GM21528 (cell line): Measurements from ENCODE around the gene ZNF512B.

Experiments used
- ATAC-seq: cut with Tn5 transposase; IDR thresholded peaks from one replicate; pipeline ENCODE4 v1.9.1; 2021; ENCODE audit warnings: mild to moderate bottlenecking, moderate library complexity; ENCODE audit not compliant: unreplicated experiment, low FRiP score

ZNF512B gene

DNA sequence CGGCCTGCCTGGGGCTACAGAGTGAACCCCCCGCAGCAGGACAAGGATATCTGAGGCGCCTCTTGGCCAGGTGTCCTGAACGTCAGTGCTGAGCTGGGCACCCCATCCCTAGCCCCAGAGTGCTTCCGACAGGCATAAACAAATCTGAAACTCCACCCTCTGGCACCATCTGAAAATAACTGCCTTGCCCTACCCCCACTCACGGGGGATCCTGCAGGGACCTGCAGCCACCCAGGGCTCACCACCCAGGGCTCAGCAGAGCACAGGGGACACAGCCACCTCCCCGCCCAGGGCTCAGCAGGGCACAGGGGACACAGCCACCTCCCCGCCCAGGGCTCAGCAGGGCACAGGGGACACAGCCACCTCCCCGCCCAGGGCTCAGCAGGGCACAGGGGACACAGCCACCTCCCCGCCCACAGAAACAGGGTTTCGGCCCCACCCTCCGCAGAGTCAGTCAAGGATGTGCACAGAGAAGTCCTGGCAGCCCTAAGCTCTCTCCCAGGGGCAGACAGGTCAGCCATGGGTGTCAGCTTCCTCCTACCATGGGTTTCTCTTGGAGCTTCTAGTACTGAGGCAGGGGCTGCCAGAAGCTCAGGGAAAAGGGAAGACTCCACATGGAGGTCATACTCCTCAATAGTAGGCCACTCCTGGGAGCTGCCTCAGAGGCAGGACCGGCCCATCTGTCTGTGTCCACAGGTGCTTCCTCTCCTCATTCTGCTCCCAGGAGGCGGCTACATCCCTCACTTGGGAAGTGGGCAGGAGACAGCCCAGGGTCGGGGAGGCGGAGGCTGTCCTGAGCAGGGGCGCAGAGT, 18.1 kb downstream of the ZNF512B start:
- ATAC-seq = no peak

DNA sequence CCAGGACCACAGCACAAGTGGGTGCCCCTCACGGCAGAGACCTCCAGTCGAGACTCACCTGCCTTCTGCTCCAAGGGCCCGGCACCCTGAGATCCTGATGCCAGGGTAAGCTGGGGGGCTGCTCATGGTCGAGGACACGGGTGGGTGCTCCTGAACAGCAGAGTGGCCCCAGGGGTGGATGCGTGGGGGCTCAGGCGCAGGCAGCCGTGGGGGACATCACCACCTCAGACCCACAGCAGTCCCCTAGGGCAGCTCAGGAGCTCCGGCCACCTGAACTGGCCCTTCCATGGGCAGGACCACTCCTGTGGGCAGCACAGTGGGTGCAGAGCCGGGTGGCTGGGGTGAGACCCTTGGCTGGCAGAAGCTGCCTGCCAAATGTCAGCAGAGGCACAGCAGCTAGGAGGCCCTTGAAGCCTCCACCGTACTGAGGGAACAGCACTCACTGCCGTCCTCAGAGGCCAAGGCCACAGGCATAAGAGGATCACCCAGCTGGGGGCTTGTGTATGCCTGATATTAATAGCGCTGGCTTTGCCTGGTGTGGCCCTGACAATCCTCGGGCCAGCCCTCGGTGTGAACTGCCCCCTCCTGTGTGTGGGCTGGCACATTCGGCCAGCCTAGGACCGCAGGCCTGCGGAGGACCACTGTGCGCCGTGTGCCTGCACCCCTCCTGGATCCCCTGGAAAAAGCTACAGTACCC, 18.9 kb downstream of the ZNF512B start:
- no peak for ATAC-seq

DNA sequence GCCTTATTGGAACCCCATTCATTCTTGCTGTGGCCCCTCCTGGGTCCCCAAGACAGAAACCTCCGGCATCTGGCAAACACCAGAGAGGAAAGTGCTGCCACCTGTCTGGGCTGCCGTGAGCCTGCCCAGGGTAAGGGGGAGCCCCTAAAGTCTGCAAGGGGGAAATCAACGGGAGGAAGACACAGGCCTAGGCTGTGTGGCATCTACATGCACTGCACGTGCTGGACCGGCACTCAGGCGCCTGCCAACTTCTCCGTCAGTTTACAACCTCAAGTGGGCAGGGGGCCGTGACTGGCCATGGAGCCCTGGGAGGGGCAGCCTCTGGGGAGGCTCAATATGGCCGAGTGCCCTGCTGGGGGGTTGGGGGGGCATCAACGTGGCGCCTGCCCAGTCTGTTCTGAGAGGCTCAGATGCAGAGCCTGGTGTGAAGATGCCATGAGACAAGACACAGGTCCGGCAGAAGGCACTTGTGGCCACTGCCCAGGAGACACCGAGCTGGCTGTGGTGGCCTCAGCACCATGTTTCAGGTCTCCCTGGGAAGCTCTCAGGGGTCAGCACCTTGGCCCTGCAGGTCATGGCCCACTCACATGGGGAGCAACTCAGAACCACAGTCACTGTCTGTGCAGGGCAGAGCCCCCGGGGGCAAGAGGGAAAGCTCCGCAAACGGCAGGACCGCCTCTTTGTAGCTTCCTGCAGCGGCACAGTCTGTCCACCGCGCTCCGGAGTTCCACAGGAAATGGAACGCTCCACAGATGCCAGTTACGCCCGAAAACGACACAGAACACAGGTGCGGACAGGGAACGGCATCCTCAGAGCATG, 21.9 kb downstream of the ZNF512B start:
- ATAC-seq = no peak

DNA sequence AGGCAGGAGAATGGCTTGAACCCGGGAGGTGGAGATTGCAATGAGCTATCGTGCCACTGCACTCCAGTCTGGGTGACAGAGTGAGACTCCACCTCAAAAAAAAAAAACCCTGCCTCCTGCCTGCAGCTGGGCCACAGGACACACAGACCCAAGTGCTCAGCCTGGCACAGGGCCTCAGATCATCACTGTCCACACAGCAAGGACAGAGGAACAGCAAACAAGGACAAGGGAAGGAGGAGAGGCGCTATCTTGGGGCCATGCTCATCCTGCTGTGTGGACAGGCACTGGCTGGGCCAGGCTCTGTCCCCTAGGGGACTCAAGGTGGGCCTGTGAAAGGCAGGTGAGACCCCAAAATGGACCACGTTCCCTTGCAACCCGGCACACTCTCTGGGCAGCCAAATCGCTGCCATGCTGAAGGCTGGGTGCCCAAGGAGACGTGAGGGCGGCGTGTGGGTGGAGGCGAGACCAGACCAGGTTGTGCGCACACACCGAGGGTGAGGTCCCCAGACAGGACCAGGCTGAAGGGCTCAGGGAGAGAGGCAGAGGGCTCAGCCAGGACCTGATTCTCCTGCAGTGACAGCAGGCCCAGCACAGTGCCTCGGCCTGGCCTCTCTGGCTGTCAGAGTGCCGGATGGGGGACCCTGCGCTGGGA, 22.6 kb downstream of the ZNF512B start:
- ATAC-seq = no peak

DNA sequence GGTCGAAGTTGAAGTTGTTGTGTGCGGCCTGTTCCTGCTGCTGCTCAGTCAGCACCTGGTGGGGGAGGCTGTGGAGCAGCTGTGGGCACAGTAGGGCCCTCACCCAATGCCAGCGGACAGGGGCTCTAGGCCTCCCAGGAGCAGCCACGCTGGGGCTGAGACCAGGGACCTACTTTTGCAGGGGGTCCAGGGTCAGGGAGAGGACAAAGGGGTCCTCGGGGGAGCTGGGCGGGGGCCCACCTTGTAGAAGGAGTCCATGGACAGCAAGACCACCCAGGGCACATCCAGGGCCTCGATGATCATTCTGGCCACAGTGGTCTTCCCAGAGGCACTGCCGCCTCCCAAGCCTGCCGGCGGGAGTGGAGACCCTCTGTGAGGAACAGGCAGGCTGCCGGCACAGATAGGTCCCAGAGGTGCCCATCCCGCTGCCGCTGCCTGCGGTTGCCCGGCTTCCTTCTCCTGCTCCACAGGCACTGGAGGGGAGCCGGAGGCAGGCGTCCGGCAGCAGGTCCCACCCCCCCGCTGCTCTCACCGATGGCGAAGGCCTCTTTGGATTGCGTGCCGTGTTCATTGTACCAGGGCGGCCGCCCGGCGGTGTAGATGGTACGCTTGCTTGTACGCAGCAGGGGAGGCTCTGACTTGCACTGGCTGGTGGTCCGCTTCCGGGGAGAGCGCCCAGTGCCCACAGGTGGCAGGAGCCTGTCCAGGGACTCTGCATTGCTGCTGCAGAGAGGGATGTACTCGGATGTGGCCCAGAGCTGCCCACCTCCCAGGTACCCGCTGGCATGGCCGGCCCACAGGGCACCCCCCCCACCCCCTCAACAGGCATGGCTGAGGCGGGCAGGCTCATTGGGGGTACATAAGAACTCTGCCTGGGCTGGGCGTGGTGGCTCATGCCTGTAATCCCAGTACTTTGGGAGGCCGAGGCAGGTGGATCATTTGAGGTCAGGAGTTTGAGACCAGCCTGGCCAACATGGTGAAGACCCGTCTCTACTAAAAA, 23.5 kb downstream of the ZNF512B start:
- ATAC-seq = no peak

DNA sequence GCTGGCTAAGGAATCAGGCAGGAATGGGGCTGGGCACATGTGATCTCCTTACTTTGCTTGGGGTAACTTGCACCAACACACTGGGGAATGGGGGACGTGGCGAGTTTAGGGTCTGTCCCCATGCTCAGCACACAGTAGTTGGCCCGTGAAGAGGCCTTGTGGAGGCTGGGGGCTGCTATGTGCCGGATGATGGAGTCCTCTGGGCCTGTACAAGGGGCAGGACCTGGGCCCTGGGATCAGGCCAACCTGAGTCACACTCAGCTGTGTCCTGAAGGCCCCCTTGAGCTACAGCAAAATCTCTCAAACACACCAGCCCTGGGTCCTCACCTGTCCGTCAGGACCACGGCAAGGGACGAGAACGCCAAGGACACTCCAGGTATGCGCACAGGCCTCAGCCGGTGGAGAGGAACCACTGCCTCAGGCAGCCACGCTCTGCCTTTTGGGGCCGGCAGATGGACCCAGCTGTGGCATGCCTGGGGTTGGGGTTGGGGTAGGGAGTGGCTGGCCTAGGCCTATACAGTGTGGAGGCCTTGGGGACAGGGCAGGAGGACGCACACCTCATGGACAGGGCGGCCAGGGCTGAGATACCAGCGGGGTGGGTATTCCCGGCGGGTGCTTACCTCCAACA, 24.6 kb downstream of the ZNF512B start:
- no peak for ATAC-seq

DNA sequence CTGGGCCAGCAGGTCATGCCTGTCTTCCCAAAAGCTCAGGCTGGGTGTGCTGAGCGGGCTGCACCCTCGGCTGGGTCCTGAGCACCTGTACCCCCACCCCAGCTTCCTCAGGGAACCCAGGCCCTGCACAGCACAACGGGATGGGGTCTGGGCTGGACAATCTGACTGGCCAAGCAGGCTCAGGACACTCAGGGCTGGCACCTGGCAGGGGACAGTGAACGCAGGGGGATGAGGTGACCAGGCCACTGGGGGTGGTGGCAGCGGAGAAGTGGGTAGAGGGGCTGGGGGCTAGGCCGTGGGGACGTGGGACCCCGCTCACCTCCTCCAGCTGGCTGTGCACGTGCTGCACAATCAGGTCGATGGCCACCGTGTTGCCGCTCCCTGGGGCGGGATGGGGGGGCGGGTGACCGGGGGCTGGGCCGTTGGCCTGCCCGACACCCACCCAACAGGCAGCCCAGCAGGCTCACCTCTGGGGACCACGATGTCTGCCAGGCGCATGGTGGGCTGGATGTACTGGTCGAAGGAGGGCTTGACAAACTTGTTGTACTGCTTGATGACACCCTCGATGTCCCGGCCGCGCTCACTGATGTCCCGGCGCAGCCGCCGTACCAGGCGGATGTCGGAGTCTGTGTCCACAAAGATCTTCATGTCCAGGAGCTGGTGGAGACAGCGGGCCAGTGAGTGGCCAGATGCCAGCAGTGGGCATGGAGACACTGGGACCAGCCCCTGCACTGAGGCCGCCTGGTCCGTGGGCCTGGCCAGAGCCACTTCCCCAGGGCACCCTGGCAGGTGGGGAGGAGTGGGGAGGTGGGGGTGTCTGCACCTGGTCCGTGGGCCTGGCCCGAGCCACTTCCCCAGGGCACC, 25.4 kb downstream of the ZNF512B start:
- no peak for ATAC-seq

DNA sequence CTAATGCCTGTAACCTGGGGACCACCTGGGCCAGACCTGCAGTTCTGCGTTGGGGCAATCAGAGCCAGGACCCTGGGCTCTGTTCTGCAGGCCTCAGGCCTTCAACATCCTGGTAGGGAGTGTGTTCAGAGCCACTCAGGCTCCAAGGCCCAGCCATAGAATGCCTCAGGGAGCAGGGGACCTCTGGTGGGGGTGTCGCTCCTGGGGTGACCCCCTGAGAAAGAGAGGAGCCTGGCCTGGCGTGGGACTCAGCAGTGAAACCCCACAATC, 26.0 kb downstream of the ZNF512B start:
- no peak for ATAC-seq

DNA sequence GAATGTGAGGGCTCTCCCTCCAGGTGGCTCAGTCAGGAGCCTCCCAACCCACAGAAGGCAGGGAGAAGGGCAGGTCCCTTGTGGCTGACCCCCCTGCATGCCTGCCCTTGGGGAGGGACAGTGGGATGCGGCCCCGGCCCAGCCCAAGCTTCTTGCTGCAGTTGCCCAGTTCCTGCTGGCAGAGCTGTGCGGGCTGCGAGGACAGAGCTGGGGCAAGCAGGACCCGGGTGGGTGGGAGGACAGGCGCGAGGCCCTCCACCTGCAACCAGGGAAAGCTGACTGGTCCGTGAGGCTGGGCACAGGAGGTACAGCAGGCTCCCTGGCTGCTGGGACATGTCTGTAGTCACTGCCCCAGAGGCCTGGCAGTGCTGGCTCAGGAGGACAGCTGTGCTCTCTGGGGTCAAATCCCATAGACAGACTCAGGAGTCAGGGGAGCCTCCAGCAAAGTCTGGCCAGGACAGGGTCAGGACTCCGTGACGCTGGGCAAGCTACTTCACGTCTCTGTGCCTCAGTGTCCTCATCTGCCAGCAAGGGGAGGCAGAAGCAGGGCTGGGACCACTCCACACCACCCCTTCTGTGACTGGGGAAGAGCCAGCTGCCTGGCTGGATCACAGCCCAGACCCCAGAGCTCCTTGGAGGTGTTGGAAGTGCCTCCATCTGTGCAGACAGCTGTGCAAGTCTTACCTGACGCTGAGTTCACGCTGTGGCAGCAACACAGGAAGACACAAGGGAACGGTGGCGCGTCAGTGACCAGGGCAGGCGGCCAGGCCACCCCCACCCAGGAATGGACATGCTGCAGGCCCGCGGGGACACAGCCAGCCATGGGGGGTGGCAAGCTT, 26.5 kb downstream of the ZNF512B start:
- no peak for ATAC-seq

DNA sequence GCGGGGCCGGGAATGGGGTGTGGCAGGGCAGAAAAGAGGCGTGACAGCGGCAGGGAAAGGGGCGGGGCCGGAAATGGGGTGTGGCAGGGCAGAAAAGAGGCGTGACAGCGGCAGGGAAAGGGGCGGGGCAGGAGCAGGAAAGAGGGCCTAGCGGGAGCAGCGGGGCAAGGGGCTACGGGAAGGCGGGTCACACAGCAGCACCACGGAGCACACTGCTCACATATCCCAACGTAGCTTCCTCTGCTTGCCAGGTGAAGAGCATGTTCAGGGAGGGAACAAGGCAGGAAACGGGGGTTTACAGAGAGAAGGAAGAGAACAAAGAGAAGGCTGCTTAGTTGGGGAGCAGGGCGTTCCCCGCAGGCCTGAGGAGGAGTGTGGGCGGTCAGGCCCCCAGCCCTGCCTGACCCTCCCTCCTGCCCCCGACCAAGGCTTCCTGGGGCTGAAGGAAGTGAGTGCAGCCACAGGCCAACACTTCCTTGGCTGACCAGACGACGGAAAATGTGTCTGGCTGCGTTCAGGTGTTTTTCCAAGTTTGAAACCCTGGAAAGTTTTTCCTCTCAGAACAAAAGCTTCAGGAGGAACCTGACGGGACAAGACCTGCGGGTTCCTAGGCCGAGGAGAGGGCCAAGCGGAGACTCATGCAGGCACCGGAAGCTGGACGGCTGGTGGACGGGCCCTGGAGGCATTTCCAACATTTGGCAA, 27.3 kb downstream of the ZNF512B start:
- ATAC-seq = no peak

DNA sequence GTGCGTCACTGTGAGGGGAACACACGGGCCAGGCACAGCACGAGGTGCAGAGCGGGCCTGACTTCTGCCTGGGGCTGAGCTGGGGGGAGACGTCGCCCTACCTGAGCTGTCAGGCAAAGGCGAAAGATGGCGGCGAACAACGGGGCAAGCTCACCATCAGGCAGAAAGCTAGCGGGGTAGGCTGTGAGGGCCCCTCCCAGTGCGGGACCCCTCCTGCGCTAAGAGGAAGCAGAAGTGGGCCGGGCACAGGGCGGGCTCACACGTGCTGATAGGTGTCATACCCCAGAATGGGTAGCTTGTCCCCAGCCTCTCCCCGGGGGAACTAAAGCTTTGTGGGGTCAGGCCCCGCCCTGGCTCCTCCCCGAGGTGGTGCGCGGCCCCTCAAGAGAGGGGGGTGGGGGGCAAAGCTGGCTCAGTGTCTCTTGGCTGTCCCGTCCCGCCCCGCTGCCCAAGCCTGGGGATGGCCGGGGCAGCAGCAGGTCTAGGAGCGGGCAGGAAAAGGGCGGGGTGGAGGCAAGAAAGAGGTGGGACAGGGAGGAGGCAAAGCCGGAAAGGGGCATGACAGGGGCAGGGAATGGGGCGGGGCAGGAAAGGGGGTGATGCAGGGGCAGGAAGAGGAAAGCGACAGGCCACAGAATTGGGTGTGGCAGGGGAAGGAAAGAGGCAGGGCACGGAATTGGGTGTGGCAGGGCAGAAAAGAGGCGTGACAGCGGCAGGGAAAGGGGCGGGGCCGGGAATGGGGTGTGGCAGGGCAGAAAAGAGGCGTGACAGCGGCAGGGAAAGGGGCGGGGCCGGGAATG, 28.2 kb downstream of the ZNF512B start:
- no peak for ATAC-seq

DNA sequence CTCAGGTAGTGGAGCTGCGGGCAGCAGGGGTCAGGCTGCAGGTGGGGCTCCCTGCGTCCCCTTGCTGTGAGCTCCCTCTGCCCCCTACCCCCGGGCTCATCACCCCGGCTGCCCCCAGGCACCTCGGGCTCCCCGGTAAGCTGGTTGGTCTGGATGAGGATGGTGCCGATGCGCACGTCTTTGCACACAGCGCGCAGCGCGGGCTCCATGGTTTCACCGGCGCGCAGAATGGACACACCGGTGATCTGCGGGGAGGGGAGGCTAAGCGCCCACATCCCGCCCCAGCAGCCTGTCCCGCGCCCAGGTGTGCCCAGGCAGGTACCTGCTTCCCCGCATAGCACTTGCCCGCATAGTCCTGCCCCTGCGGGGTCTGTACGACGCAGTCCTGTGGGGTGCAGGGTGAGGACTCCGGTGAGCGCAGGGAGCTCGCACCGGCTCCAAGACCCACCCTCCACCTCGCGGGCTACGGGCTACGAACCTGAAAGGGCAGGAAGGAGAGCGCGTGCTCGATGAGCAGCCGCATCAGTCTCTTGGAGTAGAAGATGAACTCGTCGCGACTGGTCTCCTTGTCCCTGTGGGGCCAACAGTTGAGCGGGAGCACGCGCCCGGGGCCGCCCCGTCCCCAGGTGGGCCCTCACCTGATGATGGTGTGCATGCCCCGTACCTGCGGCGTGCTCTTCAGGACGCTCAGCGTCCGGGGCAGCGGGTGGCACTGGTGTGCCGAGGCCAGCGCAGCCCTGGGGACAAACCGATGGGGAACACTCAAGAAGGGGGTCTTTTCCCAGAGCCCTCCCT, 29.1 kb downstream of the ZNF512B start:
- no peak for ATAC-seq

DNA sequence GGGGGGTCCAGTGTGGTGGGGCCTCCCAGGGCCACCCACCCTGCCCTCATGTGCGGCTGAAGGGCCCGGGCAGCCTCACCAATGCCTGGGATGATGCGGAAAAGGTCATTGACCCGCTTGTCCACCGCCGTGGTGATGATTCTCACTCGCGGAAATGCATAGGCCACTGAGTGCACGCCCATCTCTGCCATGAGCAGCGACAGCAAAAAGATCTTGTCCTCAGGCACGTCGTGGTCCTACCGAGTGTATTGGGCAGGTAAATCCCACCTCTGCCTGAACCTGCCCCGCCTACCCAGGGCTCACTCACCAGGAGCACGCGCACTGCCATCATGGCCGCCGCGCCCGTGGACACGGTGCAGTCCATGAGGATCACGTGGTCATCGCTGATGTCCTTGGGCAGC, 29.7 kb downstream of the ZNF512B start:
- no peak for ATAC-seq

DNA sequence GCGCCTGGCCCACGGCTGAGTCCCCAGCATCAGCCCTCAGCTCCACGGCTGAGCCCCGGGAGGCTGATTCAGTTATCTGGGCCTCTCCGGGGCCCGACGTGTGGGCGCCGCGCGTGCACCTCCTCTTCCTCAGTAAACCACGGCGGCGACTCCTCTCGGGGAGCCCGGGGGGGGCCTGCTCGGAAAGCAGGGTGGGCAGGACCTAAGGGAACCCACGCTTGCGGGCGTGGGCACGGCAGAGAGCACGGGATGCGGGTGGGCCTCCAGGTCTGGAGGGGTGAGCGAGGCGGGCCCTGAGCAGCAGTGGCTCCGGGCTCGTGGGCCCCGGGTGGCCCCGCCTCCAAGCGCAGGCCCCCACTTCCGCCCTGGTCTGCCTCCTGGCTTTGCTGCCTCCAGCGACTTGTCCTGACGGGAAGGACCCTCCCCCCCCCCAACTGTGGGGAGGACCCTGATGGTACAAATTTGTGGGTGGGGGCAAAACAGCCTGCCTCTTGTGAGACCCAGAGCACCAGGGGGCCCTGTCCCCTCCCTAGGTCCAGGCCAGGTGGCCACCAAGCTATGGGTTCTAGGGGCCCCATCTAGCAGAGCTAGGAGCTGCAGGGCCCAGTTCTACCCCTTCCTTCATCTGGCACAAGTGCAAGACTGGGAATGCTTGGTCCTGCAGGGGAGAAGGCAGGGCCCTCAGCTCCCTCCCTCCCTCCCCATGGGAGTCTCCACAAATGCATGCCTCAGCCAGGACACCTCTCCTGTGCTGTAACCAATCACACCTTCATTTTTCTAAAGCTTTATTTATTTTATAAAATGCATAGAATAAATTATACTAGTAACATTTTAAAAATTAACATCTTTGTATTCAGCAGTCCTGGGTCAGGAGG, 30.4 kb downstream of the ZNF512B start:
- no peak for ATAC-seq
